ENCODE results near the gene HACD1.

The HACD1 gene

GRCh38 chr10:17576768-17577167, 40.4 kb downstream of the HACD1 start:
- DNase-seq, result no peak

GRCh38 chr10:17564911-17565310, 52.3 kb downstream of the HACD1 start:
- DNase-seq, result no peak

GRCh38 chr10:17563452-17563851, 53.7 kb downstream of the HACD1 start:
- DNase-seq, result no peak

GRCh38 chr10:17562614-17563013, 54.6 kb downstream of the HACD1 start:
- no peak for DNase-seq

- DNase-seq, result no peak
Measured at GRCh38 chr10:17561111-17561510, 56.1 kb downstream of the HACD1 start.

GRCh38 chr10:17557459-17557858, 59.7 kb downstream of the HACD1 start:
- no peak for DNase-seq

GRCh38 chr10:17548770-17549169, 68.4 kb downstream of the HACD1 start:
- no peak for DNase-seq

GRCh38 chr10:17548162-17548561, 69.0 kb downstream of the HACD1 start:
- no peak for DNase-seq

- DNase-seq, result no peak
Measured at GRCh38 chr10:17547060-17547459, 70.1 kb downstream of the HACD1 start.

- no peak for DNase-seq
Measured at GRCh38 chr10:17544465-17544864, 72.7 kb downstream of the HACD1 start.
